Nephron progenitor cell (in vitro differentiated cells): Measurements from ENCODE around the gene AUH.

Experiments used
- DNase-seq: peaks from one replicate; pipeline ENCODE4 v3.0.0; 2021
- H3K27ac Mint-ChIP-seq: 2 replicates; pipeline ENCODE4 v1.8.0; 2021; ENCODE audit warnings: mild to moderate bottlenecking, moderate library complexity, mixed read lengths
- H3K27me3 Mint-ChIP-seq: 2 replicates; pipeline ENCODE4 v1.8.0; 2021; ENCODE audit warnings: mild to moderate bottlenecking, low read depth, mixed read lengths; ENCODE audit not compliant: poor library complexity
- H3K36me3 Mint-ChIP-seq: 2 replicates; pipeline ENCODE4 v1.8.0; 2021; ENCODE audit warnings: low read depth, mixed read lengths
- H3K4me1 Mint-ChIP-seq: 2 replicates; pipeline ENCODE4 v1.8.0; 2021; ENCODE audit warnings: mixed read lengths
- H3K4me3 Mint-ChIP-seq: 2 replicates; pipeline ENCODE4 v1.8.0; 2021; ENCODE audit warnings: mild to moderate bottlenecking, moderate library complexity, mixed read lengths
- H3K9me3 Mint-ChIP-seq: 2 replicates; pipeline ENCODE4 v1.8.0; 2021; ENCODE audit warnings: mild to moderate bottlenecking, moderate library complexity, mixed read lengths
- TF ChIP-seq, protein P1 (sequence below): fragments of 200-600 bp; sonication (generic); IDR thresholded peaks from 2 replicates; pipeline ENCODE4 v1.5.0; 2021; ENCODE audit warnings: antibody characterized with exemption

AUH gene

DNA sequence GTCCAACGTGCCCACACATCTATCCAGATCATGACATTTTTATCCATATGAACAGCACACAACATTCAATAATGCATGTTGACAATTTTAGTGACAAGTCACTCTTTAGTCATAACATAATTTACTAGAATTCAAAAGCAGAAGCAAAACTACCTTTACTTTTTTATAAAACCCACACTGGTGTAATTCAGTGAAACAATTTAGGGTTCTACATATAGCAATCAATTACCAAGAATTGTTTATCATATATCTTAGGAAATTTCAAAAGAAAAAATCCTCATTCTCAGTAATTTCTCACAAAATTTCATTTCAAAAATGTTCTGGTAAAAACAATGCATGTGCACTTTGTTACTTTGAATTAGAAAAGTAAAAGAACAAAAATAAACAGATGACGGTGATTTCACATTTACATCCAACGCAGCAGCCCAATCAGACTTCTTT lies 12.6 kb downstream of the AUH start:
- H3K27ac Mint-ChIP-seq = no peak overlapping the region
- peaks cover 27% of the 10 kb centered on the region for H3K36me3 Mint-ChIP-seq
- TF ChIP-seq, protein P1, sequence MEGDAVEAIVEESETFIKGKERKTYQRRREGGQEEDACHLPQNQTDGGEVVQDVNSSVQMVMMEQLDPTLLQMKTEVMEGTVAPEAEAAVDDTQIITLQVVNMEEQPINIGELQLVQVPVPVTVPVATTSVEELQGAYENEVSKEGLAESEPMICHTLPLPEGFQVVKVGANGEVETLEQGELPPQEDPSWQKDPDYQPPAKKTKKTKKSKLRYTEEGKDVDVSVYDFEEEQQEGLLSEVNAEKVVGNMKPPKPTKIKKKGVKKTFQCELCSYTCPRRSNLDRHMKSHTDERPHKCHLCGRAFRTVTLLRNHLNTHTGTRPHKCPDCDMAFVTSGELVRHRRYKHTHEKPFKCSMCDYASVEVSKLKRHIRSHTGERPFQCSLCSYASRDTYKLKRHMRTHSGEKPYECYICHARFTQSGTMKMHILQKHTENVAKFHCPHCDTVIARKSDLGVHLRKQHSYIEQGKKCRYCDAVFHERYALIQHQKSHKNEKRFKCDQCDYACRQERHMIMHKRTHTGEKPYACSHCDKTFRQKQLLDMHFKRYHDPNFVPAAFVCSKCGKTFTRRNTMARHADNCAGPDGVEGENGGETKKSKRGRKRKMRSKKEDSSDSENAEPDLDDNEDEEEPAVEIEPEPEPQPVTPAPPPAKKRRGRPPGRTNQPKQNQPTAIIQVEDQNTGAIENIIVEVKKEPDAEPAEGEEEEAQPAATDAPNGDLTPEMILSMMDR = no peak
- no peak overlapping the region for H3K4me3 Mint-ChIP-seq
- H3K9me3 Mint-ChIP-seq = peaks cover 4% of the 10 kb centered on the region
- DNase-seq = no peak
- H3K27me3 Mint-ChIP-seq = no peaks in the 10 kb centered on the region
- H3K4me1 Mint-ChIP-seq = peaks cover 6% of the 10 kb centered on the region

DNA sequence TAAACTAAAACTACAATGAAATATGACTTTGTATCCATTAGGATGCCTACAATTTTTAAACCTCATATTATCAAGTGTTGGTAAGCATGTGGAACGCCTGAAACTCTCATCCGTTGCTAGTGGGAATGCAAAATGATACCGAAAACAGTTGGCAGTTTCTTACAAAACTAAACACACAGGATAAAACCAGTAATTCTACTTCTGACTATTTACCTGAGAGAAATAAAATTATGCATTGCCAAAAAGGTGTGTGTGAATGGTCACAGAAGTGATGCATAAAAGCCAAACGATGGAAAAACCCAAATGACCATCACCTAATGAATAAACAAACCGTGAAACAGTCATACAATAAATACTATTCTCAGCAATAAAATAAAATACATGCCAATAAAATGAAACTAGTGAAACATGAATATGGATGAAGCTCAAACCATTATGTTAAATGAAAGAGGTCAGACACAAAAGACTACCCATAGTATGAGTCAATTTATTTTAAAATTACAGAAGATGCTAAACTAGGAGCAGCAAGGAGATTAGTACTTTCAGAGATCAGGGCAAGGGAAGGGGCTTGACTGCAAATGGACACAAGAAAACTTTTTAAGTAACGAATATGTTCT lies 13.4 kb downstream of the AUH start:
- Mint-ChIP-seq H3K27me3 (no peaks in the 10 kb centered on the region), H3K4me3 (no peak overlapping the region), H3K36me3 (peaks cover 36% of the 10 kb centered on the region), H3K9me3 (peaks cover 8% of the 10 kb centered on the region), H3K4me1 (peaks cover 6% of the 10 kb centered on the region), H3K27ac (no peak overlapping the region)
- TF ChIP-seq, protein P1 = no peak
- no peak for DNase-seq

DNA sequence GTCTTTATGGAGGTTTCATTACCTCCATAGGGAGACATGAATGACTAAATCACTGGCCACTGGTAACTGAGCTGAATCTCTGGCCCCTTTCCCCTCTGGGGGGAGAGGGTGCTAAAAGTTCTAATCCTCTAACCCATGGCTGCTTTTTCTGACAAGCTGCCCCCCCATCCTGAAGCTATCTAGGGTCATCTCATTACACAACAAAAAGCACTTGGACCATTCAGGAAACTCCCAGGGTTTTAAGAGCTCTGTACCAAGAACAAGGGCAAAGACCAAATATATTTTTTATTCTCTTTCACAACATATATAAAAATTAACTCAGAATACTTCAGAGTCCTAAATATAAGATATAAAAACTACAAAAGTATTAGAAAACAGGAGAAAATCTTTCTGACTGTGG lies 14.3 kb downstream of the AUH start:
- H3K27ac Mint-ChIP-seq = no peak overlapping the region
- peaks cover 15% of the 10 kb centered on the region for H3K9me3 Mint-ChIP-seq
- H3K27me3 Mint-ChIP-seq = no peaks in the 10 kb centered on the region
- DNase-seq = no peak
- H3K36me3 Mint-ChIP-seq = peaks cover 45% of the 10 kb centered on the region
- peaks cover 6% of the 10 kb centered on the region for H3K4me1 Mint-ChIP-seq
- H3K4me3 Mint-ChIP-seq = no peak overlapping the region
- TF ChIP-seq, protein P1 = no peak

DNA sequence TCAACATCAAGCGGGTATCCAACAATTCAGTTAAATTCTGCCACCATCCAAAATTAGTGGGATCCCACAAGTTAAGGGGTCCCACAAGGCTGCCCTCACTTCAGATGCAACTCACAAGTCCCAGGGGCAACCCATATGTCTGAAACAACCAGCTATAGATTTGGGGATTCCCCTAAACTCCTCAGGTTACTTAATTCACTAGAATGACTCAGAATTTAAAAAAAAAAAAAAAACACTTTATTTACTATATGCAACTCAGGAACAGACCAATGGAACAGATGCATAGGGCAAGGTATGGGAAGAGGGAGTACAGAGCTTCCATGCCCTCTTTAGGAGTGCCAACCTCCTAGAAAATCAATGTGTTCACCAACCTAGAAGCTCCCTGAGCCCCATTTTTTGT lies 15.1 kb downstream of the AUH start:
- DNase-seq = no peak
- Mint-ChIP-seq H3K4me1 (peaks cover 6% of the 10 kb centered on the region), H3K4me3 (no peak overlapping the region), H3K9me3 (peaks cover 18% of the 10 kb centered on the region), H3K27ac (peak overlapping the region; percentile 54), H3K36me3 (peaks cover 48% of the 10 kb centered on the region), H3K27me3 (no peaks in the 10 kb centered on the region)
- TF ChIP-seq, protein P1 = no peak

DNA sequence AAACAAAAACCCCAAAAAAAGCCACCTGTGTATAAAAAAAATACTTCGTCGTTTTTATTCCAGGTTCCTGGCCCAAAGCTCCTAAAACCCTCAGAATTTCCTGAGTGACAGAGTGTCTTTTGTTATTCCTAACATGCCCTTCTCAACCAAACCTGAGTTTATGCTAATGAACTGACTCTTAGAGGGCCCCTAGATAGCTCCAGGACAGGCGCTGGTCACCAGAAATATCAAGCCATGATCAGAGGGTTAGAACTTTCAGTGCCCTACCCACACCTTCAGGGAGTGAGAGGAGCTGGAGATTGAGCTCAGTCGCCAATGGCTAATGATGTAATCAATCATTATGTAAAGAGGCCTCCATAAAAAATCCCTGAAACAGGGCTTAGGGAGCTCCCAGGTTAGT lies 15.7 kb downstream of the AUH start:
- peaks cover 49% of the 10 kb centered on the region for H3K36me3 Mint-ChIP-seq
- H3K9me3 Mint-ChIP-seq = peaks cover 19% of the 10 kb centered on the region
- no peak overlapping the region for H3K27ac Mint-ChIP-seq
- TF ChIP-seq, protein P1 = no peak
- H3K27me3 Mint-ChIP-seq = no peaks in the 10 kb centered on the region
- DNase-seq = no peak
- peaks cover 6% of the 10 kb centered on the region for H3K4me1 Mint-ChIP-seq
- H3K4me3 Mint-ChIP-seq = no peak overlapping the region

DNA sequence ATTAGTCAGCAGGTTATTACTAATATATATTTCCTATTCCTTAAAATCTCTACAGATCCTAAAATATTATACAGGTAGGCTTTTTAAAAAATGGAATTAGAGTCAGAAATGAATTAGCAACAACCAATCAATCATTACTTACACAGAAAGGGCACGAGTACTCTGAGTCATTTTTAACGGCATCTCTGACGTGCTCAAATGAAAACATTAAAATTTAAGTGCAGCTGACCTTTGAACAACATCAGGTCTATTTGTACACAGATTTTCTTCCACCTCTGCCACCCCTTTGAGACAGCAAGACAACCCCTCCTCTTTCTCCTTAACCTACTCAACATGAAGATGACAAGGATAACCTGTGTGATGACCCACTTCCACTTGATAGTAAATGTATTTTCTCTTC lies 19.1 kb downstream of the AUH start:
- H3K9me3 Mint-ChIP-seq = peaks cover 19% of the 10 kb centered on the region
- peaks cover 6% of the 10 kb centered on the region for H3K4me1 Mint-ChIP-seq
- no peak for DNase-seq
- peaks cover 3% of the 10 kb centered on the region for H3K27me3 Mint-ChIP-seq
- no peak overlapping the region for H3K27ac Mint-ChIP-seq
- TF ChIP-seq, protein P1 = no peak
- peaks cover 77% of the 10 kb centered on the region for H3K36me3 Mint-ChIP-seq
- H3K4me3 Mint-ChIP-seq = no peak overlapping the region
